ENCODE measurements around the gene TYSND1. TPM values are rescaled to one million over a fixed set of nuclear protein-coding genes. Genes with fewer than 3 reads are reported as not detected.
"Not testable (repeated sequence)": the region's sequence is repeated elsewhere in the genome, so short reads cannot be mapped to it uniquely, and the experiment has no call there.

TYSND1 gene
- polyA plus RNA-seq, 3 donors: 8.6 to 11.2 (median 11.2) TPM

- 94% methylated on average over 3 of the region's 5 CpGs for WGBS (ENCODE audit: insufficient coverage)
- H2AFZ ChIP-seq (ENCODE audit: insufficient read depth, low read depth, low read length, poor library complexity, severe bottlenecking): no peak overlapping the region
- H3K9ac ChIP-seq (ENCODE audit: insufficient read depth, low read length, poor library complexity, severe bottlenecking): no peak overlapping the region
- no peaks in the 10 kb centered on the region for H4K20me1 ChIP-seq (ENCODE audit: insufficient read depth, low read length)
- intact Hi-C loops (cut with micrococcal nuclease): no loop called here
- Mint-ChIP-seq H3K27ac (no peak overlapping the region), H3K36me3 (no peaks in the 10 kb centered on the region), H3K27me3 (ENCODE audit: low read depth in 3 of 3) (peaks cover 2 to 15% (median 11%) of the 10 kb centered on the region in 3 donors), H3K4me1 (peaks cover 21% of the 10 kb centered on the region), H3K9me3 (peaks cover 0 to 3% (median 0%) of the 10 kb centered on the region in 7 donors), H3K4me3 (no peak overlapping the region)
- no peaks in the 10 kb centered on the region for H3K36me3 ChIP-seq (replicated peaks in 1 of 2; ENCODE audit: control insufficient read depth in 1 of 2, insufficient read depth in 2 of 2, low read length in 2 of 2)
- DNase-seq: no peak
- no peak overlapping the region for H3K4me2 ChIP-seq (replicated peaks; ENCODE audit: extremely low read depth, low read length, poor library complexity, severe bottlenecking)
- TF ChIP-seq CTCF (IDR thresholded peaks at IDR 0.05): no peak
- no peak overlapping the region for H3K27ac ChIP-seq (ENCODE audit: low read depth in 1 of 2, low read length in 2 of 2)
- no peaks in the 10 kb centered on the region for H3K27me3 ChIP-seq (ENCODE audit: control insufficient read depth in 2 of 2, insufficient read depth in 2 of 2, low read length in 2 of 2)
- no peaks in the 10 kb centered on the region for H3K9me3 ChIP-seq (replicated peaks in 1 of 2; ENCODE audit: control insufficient read depth in 1 of 2, insufficient read depth in 1 of 2, low read length in 2 of 2)
- peaks cover 19 to 23% of the 10 kb centered on the region in 2 donors for H3K4me1 ChIP-seq (ENCODE audit: control insufficient read depth in 1 of 2, insufficient read depth in 2 of 2, low read length in 2 of 2)
- no peak overlapping the region for H3K4me3 ChIP-seq (replicated peaks in 1 of 3; ENCODE audit: low read depth in 2 of 3, low read length in 3 of 3)
- no peaks in the 10 kb centered on the region for H3K79me2 ChIP-seq (ENCODE audit: insufficient read depth, low read length)
Observed at GRCh38 chr10:70186090-70186489, 39.6 kb upstream of the TYSND1 start.

- H3K27ac ChIP-seq (ENCODE audit: low read depth in 1 of 2, low read length in 2 of 2): no peak overlapping the region
- H3K9me3 ChIP-seq (replicated peaks in 1 of 2; ENCODE audit: control insufficient read depth in 1 of 2, insufficient read depth in 1 of 2, low read length in 2 of 2): no peaks in the 10 kb centered on the region
- no peaks in the 10 kb centered on the region for H3K36me3 Mint-ChIP-seq
- H3K79me2 ChIP-seq (ENCODE audit: insufficient read depth, low read length): no peaks in the 10 kb centered on the region
- H2AFZ ChIP-seq (ENCODE audit: insufficient read depth, low read depth, low read length, poor library complexity, severe bottlenecking): no peak overlapping the region
- H3K4me1 Mint-ChIP-seq: peaks cover 2% of the 10 kb centered on the region
- peaks cover 2 to 17% (median 16%) of the 10 kb centered on the region in 3 donors for H3K27me3 Mint-ChIP-seq (ENCODE audit: low read depth in 3 of 3)
- peaks cover 3 to 6% (median 4%) of the 10 kb centered on the region in 7 donors for H3K9me3 Mint-ChIP-seq
- intact Hi-C loops (cut with micrococcal nuclease): no loop called here
- no peak overlapping the region for H3K4me2 ChIP-seq (replicated peaks; ENCODE audit: extremely low read depth, low read length, poor library complexity, severe bottlenecking)
- DNase-seq: no peak
- no peak overlapping the region for H3K9ac ChIP-seq (ENCODE audit: insufficient read depth, low read length, poor library complexity, severe bottlenecking)
- WGBS (ENCODE audit: insufficient coverage): 100% methylated on average over 1 of the region's 2 CpGs
- H4K20me1 ChIP-seq (ENCODE audit: insufficient read depth, low read length): no peaks in the 10 kb centered on the region
- H3K36me3 ChIP-seq (replicated peaks in 1 of 2; ENCODE audit: control insufficient read depth in 1 of 2, insufficient read depth in 2 of 2, low read length in 2 of 2): no peaks in the 10 kb centered on the region
- peaks cover 2 to 4% of the 10 kb centered on the region in 2 donors for H3K4me1 ChIP-seq (ENCODE audit: control insufficient read depth in 1 of 2, insufficient read depth in 2 of 2, low read length in 2 of 2)
- H3K27me3 ChIP-seq (ENCODE audit: control insufficient read depth in 2 of 2, insufficient read depth in 2 of 2, low read length in 2 of 2): no peaks in the 10 kb centered on the region
- TF ChIP-seq CTCF (IDR thresholded peaks at IDR 0.05): no peak
- no peak overlapping the region for H3K4me3 ChIP-seq (replicated peaks in 1 of 3; ENCODE audit: low read depth in 2 of 3, low read length in 3 of 3)
- no peak overlapping the region for H3K4me3 Mint-ChIP-seq
- H3K27ac Mint-ChIP-seq: no peak overlapping the region
Observed at GRCh38 chr10:70183304-70183703, 36.8 kb upstream of the TYSND1 start.

GRCh38 chr10:70179209-70179608 lies 32.7 kb upstream of the TYSND1 start:
- H3K4me3 Mint-ChIP-seq; H4K20me1 ChIP-seq (ENCODE audit: insufficient read depth, low read length); H3K4me3 ChIP-seq (replicated peaks in 1 of 3; ENCODE audit: low read depth in 2 of 3, low read length in 3 of 3); H3K9ac ChIP-seq (ENCODE audit: insufficient read depth, low read length, poor library complexity, severe bottlenecking); H3K79me2 ChIP-seq (ENCODE audit: insufficient read depth, low read length); H3K27me3 Mint-ChIP-seq (ENCODE audit: low read depth in 3 of 3); H3K27ac Mint-ChIP-seq; H3K36me3 Mint-ChIP-seq; DNase-seq; H3K9me3 Mint-ChIP-seq; H3K27ac ChIP-seq (ENCODE audit: low read depth in 1 of 2, low read length in 2 of 2); intact Hi-C loops (cut with micrococcal nuclease); H2AFZ ChIP-seq (ENCODE audit: insufficient read depth, low read depth, low read length, poor library complexity, severe bottlenecking); H3K27me3 ChIP-seq (ENCODE audit: control insufficient read depth in 2 of 2, insufficient read depth in 2 of 2, low read length in 2 of 2); H3K9me3 ChIP-seq (replicated peaks in 1 of 2; ENCODE audit: control insufficient read depth in 1 of 2, insufficient read depth in 1 of 2, low read length in 2 of 2); H3K4me2 ChIP-seq (replicated peaks; ENCODE audit: extremely low read depth, low read length, poor library complexity, severe bottlenecking); H3K36me3 ChIP-seq (replicated peaks in 1 of 2; ENCODE audit: control insufficient read depth in 1 of 2, insufficient read depth in 2 of 2, low read length in 2 of 2): not testable (repeated sequence)
- H3K4me1 ChIP-seq (ENCODE audit: control insufficient read depth in 1 of 2, insufficient read depth in 2 of 2, low read length in 2 of 2): peaks cover 19 to 20% of the 10 kb centered on the region in 2 donors
- WGBS (ENCODE audit: insufficient coverage): 100% methylated on average over 4 of the region's 8 CpGs
- H3K4me1 Mint-ChIP-seq: peaks cover 14% of the 10 kb centered on the region
